Panc1 (cell line): ENCODE measurements around the gene PLCH2. TPM values are rescaled to one million over a fixed set of nuclear protein-coding genes. Genes with fewer than 3 reads are reported as not detected.

Experiments
- ATAC-seq: fragments of 200-7000 bp; cut with Tn5 transposase; 2 replicates; pipeline ENCODE4 v1.9.1; 2020; ENCODE audit warnings: mild to moderate bottlenecking, moderate library complexity
- BruUV-seq: library from RNA; stranded (reverse); fragments of 400-500 nt; replicated peaks from 2 replicates; lab custom pipeline; 2021; lab: Mats Ljungman, UMichigan
- CTCF ChIA-PET: fragments of 300-600 bp; sonication (Branson Sonifier 250); formaldehyde crosslinking; loops from one replicate; lab custom pipeline; 2022; ENCODE audit warnings: antibody characterized with exemption; lab: Charles Lee
- POLR2A ChIA-PET: fragments of 300-600 bp; sonication (Branson Sonifier 250); formaldehyde crosslinking; loops from one replicate; lab custom pipeline; 2022; ENCODE audit warnings: antibody characterized with exemption; lab: Charles Lee
- DNase-seq: peaks from one replicate; pipeline ENCODE4 v3.0.0-alpha.2; 2010; ENCODE audit warnings: low read depth, low spot score
- H3K27ac ChIP-seq: 2 replicates; pipeline ENCODE4 v1.5.1; 2011; ENCODE audit warnings: mild to moderate bottlenecking, low read length, inconsistent platforms
- H3K27me3 ChIP-seq: fragments of 200-500 bp; sonication (Bioruptor generic); 2 replicates; pipeline ENCODE4 v1.6.0; 2014; ENCODE audit warnings: low read length, inconsistent platforms; ENCODE audit not compliant: control insufficient read depth, insufficient read depth
- H3K36me3 ChIP-seq: fragments of 200-500 bp; sonication (Bioruptor generic); 2 replicates; pipeline ENCODE4 v1.5.1; 2014; ENCODE audit warnings: inconsistent platforms, mild to moderate bottlenecking, low read length, moderate library complexity; ENCODE audit not compliant: control insufficient read depth, insufficient read depth
- H3K4me1 ChIP-seq: 2 replicates; pipeline ENCODE4 v1.5.1; 2011; ENCODE audit warnings: inconsistent platforms, mild to moderate bottlenecking, low read length, moderate library complexity; ENCODE audit not compliant: control insufficient read depth, insufficient read depth
- H3K4me3 ChIP-seq, 2 experiments: 2 replicates each; pipeline ENCODE4 v1.5.1; 2011 to 2012; ENCODE audit warnings: low read depth in 2 of 2, low read length in 2 of 2, mild to moderate bottlenecking in 2 of 2, inconsistent platforms in 1 of 2, moderate library complexity in 1 of 2
- H3K9me3 ChIP-seq: fragments of 200-500 bp; sonication (Bioruptor generic); 2 replicates; pipeline ENCODE4 v1.5.1; 2014; ENCODE audit warnings: low read depth, mild to moderate bottlenecking, inconsistent platforms, low read length, moderate library complexity; ENCODE audit not compliant: control insufficient read depth, insufficient read depth
- POLR2AphosphoS5 ChIP-seq: IDR thresholded peaks from 2 replicates; pipeline ENCODE4 v1.6.1; 2012; ENCODE audit warnings: mild to moderate bottlenecking, low read depth, low read length, moderate library complexity
- SIN3A ChIP-seq: IDR thresholded peaks from 2 replicates; pipeline ENCODE4 v1.6.1; 2012; ENCODE audit warnings: low read depth, mild to moderate bottlenecking, low read length, moderate library complexity, borderline replicate concordance; ENCODE audit not compliant: insufficient read depth
- TCF7L2 ChIP-seq: IDR thresholded peaks from 2 replicates; pipeline ENCODE4 v1.6.1; 2011; ENCODE audit warnings: mild to moderate bottlenecking, low read depth, low read length, inconsistent platforms
- in situ Hi-C: cut with HindIII; loops from 2 replicates; pipeline ENCODE4 v1.10.0; 2016; ENCODE audit warnings: low sequenced_read_pairs, low pct_unique_long_range_greater_than_20kb
- intact Hi-C: fragments of 100-400 bp; cut with micrococcal nuclease; formaldehyde crosslinking; loops from one replicate; pipeline ENCODE4 v1.10.0; 2022; ENCODE audit not compliant: unreplicated experiment
- total RNA-seq: library from RNA; stranded (reverse); gene quantifications from one replicate; pipeline ENCODE4 v1.2.1, GENCODE V29; 2021; ENCODE audit not compliant: unreplicated experiment
- TF ChIP-seq, protein P1 (sequence below): fragments of 450-650 bp; IDR thresholded peaks from 2 replicates; pipeline ENCODE4 v1.5.1; 2017; ENCODE audit warnings: mild to moderate bottlenecking
- TF ChIP-seq, protein P2 (sequence below), 2 experiments: IDR thresholded peaks; 2 replicates each; pipeline ENCODE4 v1.6.1; 2011 to 2012; ENCODE audit warnings: low read depth in 2 of 2, control low read depth in 1 of 2, low read length in 1 of 2, mild to moderate bottlenecking in 1 of 2, moderate library complexity in 1 of 2; ENCODE audit not compliant: insufficient read depth in 1 of 2

Gene PLCH2
- total RNA-seq, 1 experiment from 2014 or later: 41.2 TPM

DNA sequence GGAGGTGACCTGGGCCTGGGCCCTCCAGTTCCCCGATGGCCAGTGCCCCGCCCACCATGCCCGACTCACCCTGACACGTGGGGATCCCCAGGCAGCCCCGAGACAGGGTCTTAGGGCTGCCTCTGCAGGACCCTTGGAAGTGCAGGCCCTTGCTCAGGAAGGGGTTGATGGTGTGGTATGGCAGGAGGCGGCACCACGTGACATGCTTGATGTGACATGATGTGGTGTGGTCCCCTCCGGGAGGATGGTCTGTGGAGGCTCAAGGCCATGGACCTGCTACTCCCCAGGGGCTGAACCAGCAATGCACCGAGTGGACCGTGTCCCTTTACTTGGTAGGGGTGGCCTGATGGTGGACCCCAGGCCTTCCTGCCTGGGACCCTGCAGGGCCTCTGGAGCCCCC is 21.9 kb upstream of the PLCH2 start:
- Histone ChIP-seq H3K9me3 (no peaks in the 10 kb centered on the region), H3K4me3 (no peak overlapping the region), H3K36me3 (no peaks in the 10 kb centered on the region), H3K27me3 (no peaks in the 10 kb centered on the region), H3K4me1 (peaks cover 91% of the 10 kb centered on the region), H3K27ac (peak overlapping the region; percentile 95)
- TF ChIP-seq POLR2AphosphoS5 (no peak), TCF7L2 (no peak)
- TF ChIP-seq, protein P1, sequence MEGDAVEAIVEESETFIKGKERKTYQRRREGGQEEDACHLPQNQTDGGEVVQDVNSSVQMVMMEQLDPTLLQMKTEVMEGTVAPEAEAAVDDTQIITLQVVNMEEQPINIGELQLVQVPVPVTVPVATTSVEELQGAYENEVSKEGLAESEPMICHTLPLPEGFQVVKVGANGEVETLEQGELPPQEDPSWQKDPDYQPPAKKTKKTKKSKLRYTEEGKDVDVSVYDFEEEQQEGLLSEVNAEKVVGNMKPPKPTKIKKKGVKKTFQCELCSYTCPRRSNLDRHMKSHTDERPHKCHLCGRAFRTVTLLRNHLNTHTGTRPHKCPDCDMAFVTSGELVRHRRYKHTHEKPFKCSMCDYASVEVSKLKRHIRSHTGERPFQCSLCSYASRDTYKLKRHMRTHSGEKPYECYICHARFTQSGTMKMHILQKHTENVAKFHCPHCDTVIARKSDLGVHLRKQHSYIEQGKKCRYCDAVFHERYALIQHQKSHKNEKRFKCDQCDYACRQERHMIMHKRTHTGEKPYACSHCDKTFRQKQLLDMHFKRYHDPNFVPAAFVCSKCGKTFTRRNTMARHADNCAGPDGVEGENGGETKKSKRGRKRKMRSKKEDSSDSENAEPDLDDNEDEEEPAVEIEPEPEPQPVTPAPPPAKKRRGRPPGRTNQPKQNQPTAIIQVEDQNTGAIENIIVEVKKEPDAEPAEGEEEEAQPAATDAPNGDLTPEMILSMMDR: no peak
- BruUV-seq: no TSS peak
- no peak for ATAC-seq
- no peak for DNase-seq
- POLR2A ChIA-PET: no interaction called here
- intact Hi-C loops: no loop called here
- CTCF ChIA-PET: no interaction called here
- in situ Hi-C loops: no loop called here

DNA sequence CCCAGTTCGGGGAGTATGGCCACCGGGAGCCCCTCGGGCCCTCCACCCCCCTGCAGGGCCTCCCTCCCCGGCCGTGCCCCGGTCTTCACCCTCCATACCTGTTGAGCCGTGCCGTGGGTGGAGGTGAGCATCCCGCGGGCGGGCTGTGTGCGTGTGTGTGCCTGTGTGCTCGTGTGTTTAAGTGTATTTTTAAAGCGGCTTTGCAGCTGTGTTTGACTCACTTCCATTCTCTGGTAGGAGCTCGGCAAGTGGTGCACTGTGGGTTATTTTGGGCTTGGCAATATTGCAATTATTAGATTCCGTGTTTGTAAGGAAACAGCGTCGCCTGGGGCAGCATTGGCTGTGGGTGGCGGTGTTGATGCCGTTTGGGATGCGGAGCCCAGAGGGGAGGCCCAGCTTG is 20.3 kb upstream of the PLCH2 start:
- ATAC-seq: peak; percentile 4; the same call in 1 of the 2 replicates
- DNase-seq: no peak
- Histone ChIP-seq H3K9me3 (no peaks in the 10 kb centered on the region), H3K4me3 (0 out of 4 replicates have a peak overlapping the region, but pooled peaks of 1 of the 2 experiments have one; percentile 4), H3K27me3 (no peaks in the 10 kb centered on the region), H3K36me3 (no peaks in the 10 kb centered on the region), H3K27ac (peak overlapping the region; percentile 95), H3K4me1 (peaks cover 94% of the 10 kb centered on the region)
- TF ChIP-seq, protein P1: no peak
- TF ChIP-seq, protein P2, sequence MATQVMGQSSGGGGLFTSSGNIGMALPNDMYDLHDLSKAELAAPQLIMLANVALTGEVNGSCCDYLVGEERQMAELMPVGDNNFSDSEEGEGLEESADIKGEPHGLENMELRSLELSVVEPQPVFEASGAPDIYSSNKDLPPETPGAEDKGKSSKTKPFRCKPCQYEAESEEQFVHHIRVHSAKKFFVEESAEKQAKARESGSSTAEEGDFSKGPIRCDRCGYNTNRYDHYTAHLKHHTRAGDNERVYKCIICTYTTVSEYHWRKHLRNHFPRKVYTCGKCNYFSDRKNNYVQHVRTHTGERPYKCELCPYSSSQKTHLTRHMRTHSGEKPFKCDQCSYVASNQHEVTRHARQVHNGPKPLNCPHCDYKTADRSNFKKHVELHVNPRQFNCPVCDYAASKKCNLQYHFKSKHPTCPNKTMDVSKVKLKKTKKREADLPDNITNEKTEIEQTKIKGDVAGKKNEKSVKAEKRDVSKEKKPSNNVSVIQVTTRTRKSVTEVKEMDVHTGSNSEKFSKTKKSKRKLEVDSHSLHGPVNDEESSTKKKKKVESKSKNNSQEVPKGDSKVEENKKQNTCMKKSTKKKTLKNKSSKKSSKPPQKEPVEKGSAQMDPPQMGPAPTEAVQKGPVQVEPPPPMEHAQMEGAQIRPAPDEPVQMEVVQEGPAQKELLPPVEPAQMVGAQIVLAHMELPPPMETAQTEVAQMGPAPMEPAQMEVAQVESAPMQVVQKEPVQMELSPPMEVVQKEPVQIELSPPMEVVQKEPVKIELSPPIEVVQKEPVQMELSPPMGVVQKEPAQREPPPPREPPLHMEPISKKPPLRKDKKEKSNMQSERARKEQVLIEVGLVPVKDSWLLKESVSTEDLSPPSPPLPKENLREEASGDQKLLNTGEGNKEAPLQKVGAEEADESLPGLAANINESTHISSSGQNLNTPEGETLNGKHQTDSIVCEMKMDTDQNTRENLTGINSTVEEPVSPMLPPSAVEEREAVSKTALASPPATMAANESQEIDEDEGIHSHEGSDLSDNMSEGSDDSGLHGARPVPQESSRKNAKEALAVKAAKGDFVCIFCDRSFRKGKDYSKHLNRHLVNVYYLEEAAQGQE (IDR thresholded peaks at IDR 0.05; ENCODE audit: insufficient read depth in 1 of 2, low read depth in 2 of 2, low read length in 1 of 2): no peak
- TF ChIP-seq SIN3A: no peak; the same call in 1 of the 2 replicates
- TF ChIP-seq TCF7L2: 0 out of 2 replicates have a peak, but pooled peaks have one; percentile 28
- peak; percentile 55; the same call in 1 of the 2 replicates for TF ChIP-seq POLR2AphosphoS5
- no TSS peak for BruUV-seq
- POLR2A ChIA-PET: no interaction called here
- CTCF ChIA-PET: no interaction called here
- intact Hi-C loops (no loop called here), in situ Hi-C loops (no loop called here)
